ENCODE measurements around the gene AKR1B1. TPM values are rescaled to one million over a fixed set of nuclear protein-coding genes. Genes with fewer than 3 reads are reported as not detected.

The AKR1B1 gene
- total RNA-seq, 1 experiment from 2014 or later, result 96.2 TPM

DNA sequence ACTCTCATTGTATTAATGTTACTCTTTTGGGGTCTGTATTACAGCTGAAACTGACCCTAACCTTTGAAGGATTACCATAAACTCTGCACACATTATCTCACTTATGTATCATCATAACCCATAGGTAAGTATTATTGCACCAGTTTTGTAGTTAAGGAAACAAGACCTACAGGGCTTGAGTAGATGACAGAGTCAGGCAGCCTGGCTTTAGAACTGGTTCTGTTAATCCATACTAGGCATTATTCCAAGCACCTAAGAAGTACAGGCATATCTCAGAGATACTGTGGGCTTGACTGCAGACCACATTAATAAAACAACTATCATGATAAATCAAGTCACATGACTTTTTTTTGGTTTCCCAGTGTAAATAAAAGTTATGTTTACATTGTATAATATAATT, 17.1 kb upstream of the AKR1B1 start:
- no peak overlapping the region for H3K4me3 ChIP-seq (ENCODE audit: low read length)
- H3K36me3 ChIP-seq (ENCODE audit: insufficient read depth, low read length), result no peaks in the 10 kb centered on the region
- H3K9me2 ChIP-seq (replicated peaks; ENCODE audit: insufficient read depth, low read length), result no peaks in the 10 kb centered on the region
- no peak overlapping the region for H3K27ac ChIP-seq (ENCODE audit: low read length)
- H3K9me3 ChIP-seq (ENCODE audit: low read length), result no peaks in the 10 kb centered on the region
- H3K4me1 ChIP-seq (ENCODE audit: low read length), result no peaks in the 10 kb centered on the region
- H2AFZ ChIP-seq (ENCODE audit: low read length), result no peak overlapping the region
- H3K79me2 ChIP-seq (ENCODE audit: low read length), result no peaks in the 10 kb centered on the region
- H4K20me1 ChIP-seq (ENCODE audit: insufficient read depth, low read depth, low read length), result no peaks in the 10 kb centered on the region
- H3K27me3 ChIP-seq (ENCODE audit: low read length), result no peaks in the 10 kb centered on the region
- no peak overlapping the region for H3K9ac ChIP-seq (ENCODE audit: low read length)
- DNase-seq, result no peak
- no peak overlapping the region for H3K4me2 ChIP-seq (ENCODE audit: low read depth, low read length, poor library complexity, severe bottlenecking)

DNA sequence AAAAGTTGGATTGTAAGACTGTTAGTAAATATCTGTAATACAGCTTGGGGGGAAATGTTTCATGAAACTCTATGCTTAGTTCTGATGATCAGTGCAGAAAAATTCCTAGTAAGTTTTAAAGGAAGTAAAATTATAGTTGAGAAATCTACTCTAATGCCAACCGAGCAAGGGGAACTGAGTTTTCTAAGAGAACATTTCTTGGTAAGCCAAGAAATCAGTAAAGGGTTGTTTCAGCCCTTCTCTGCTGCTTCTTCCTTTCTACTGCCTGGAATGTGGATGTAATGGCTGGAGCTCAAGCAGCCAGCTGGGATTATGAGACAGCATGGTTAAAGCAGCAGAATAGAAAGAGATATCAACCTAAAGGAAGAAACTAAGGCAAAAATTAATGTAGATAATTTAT, 15.9 kb upstream of the AKR1B1 start:
- H3K9me2 ChIP-seq (replicated peaks; ENCODE audit: insufficient read depth, low read length), result no peaks in the 10 kb centered on the region
- no peak overlapping the region for H3K4me3 ChIP-seq (ENCODE audit: low read length)
- H3K27me3 ChIP-seq (ENCODE audit: low read length), result no peaks in the 10 kb centered on the region
- no peaks in the 10 kb centered on the region for H3K4me1 ChIP-seq (ENCODE audit: low read length)
- H3K9me3 ChIP-seq (ENCODE audit: low read length), result no peaks in the 10 kb centered on the region
- H3K36me3 ChIP-seq (ENCODE audit: insufficient read depth, low read length), result no peaks in the 10 kb centered on the region
- no peak overlapping the region for H3K9ac ChIP-seq (ENCODE audit: low read length)
- no peak overlapping the region for H3K27ac ChIP-seq (ENCODE audit: low read length)
- H4K20me1 ChIP-seq (ENCODE audit: insufficient read depth, low read depth, low read length), result no peaks in the 10 kb centered on the region
- no peak overlapping the region for H2AFZ ChIP-seq (ENCODE audit: low read length)
- H3K4me2 ChIP-seq (ENCODE audit: low read depth, low read length, poor library complexity, severe bottlenecking), result no peak overlapping the region
- no peaks in the 10 kb centered on the region for H3K79me2 ChIP-seq (ENCODE audit: low read length)
- DNase-seq, result no peak

DNA sequence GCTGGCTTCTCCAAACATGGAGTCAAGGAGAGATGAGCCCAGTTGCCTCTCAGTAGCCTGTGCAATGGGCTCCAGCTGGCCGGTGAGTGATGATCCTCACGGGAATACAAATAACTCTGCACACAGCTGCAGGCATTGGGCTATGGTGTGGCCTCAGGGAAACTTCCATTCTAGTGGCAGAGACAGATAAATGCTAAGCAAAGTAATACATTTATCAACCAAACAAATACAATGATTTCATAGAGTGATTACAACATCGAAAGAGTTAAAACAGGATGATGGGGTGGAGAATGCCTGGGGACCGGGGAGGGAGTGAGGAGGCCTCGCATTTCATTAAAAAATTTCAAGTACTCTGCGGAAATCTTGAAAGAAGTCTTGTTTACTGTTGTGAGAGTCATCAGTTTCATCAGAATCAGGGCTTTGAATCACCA, 15.0 kb upstream of the AKR1B1 start:
- H3K9me2 ChIP-seq (replicated peaks; ENCODE audit: insufficient read depth, low read length), result no peaks in the 10 kb centered on the region
- no peak overlapping the region for H3K9ac ChIP-seq (ENCODE audit: low read length)
- H3K27me3 ChIP-seq (ENCODE audit: low read length), result no peaks in the 10 kb centered on the region
- H4K20me1 ChIP-seq (ENCODE audit: insufficient read depth, low read depth, low read length), result no peaks in the 10 kb centered on the region
- no peaks in the 10 kb centered on the region for H3K79me2 ChIP-seq (ENCODE audit: low read length)
- H3K4me3 ChIP-seq (ENCODE audit: low read length), result no peak overlapping the region
- H3K9me3 ChIP-seq (ENCODE audit: low read length), result no peaks in the 10 kb centered on the region
- no peaks in the 10 kb centered on the region for H3K4me1 ChIP-seq (ENCODE audit: low read length)
- H2AFZ ChIP-seq (ENCODE audit: low read length), result no peak overlapping the region
- H3K4me2 ChIP-seq (ENCODE audit: low read depth, low read length, poor library complexity, severe bottlenecking), result no peak overlapping the region
- no peak for DNase-seq
- no peaks in the 10 kb centered on the region for H3K36me3 ChIP-seq (ENCODE audit: insufficient read depth, low read length)
- H3K27ac ChIP-seq (ENCODE audit: low read length), result no peak overlapping the region

DNA sequence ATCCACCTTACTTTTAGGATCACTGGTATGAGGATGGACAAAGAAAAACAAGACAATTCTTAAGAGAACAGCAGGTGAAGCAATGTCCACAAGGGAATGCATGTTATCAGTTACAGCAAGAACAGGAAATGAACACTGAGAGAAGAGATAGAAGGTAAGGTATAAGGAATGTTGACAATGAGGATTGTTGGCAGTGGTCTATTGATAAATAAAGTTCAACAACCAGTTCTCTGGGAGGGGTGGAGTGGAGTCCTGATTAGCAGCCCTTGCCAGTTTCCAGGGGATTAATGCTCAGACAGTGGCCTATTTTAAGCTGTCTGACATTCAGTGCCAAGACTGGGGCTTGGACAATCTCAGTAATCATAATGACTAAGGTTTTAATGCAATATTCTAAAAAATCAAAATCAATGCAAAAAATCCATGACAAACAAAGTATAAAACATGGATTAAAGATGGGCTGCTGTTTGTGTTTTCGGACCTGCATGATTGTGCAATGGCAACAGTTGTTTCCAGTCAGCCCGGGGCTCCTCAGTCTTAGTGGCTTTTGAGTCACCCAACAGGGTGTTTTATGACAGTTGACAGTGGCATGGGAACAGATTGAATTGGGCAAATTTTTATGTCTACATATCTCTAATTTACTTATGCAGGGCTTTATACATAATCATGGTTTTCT, 13.8 kb upstream of the AKR1B1 start:
- Histone ChIP-seq H3K36me3 (ENCODE audit: insufficient read depth, low read length) (no peaks in the 10 kb centered on the region), H3K4me3 (ENCODE audit: low read length) (no peak overlapping the region), H2AFZ (ENCODE audit: low read length) (no peak overlapping the region), H4K20me1 (ENCODE audit: insufficient read depth, low read depth, low read length) (no peaks in the 10 kb centered on the region), H3K27ac (ENCODE audit: low read length) (no peak overlapping the region), H3K27me3 (ENCODE audit: low read length) (no peaks in the 10 kb centered on the region), H3K4me1 (ENCODE audit: low read length) (no peaks in the 10 kb centered on the region), H3K4me2 (ENCODE audit: low read depth, low read length, poor library complexity, severe bottlenecking) (no peak overlapping the region), H3K79me2 (ENCODE audit: low read length) (no peaks in the 10 kb centered on the region), H3K9ac (ENCODE audit: low read length) (no peak overlapping the region), H3K9me3 (ENCODE audit: low read length) (no peaks in the 10 kb centered on the region), H3K9me2 (replicated peaks; ENCODE audit: insufficient read depth, low read length) (no peaks in the 10 kb centered on the region)
- DNase-seq, result no peak

DNA sequence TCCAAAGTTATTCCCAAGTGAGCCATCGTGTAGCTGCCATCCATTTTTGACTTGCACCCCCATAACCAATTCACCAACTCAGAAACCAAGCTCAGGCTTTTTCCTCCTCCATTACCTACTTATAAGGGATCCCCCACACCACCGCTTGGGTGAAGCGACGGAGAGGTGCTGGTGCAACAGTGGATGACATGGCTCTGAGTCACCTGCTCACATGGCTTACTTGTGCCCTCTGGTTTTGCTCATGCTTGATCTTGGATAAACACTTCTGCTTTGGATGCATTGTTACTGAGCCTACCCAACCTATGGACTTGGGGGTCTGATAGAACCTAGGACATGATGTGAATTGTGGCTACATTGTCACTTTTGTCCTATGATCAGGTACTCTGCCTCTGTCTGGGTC, 12.0 kb upstream of the AKR1B1 start:
- Histone ChIP-seq H3K9ac (ENCODE audit: low read length) (no peak overlapping the region), H3K79me2 (ENCODE audit: low read length) (no peaks in the 10 kb centered on the region), H3K9me3 (ENCODE audit: low read length) (no peaks in the 10 kb centered on the region), H4K20me1 (ENCODE audit: insufficient read depth, low read depth, low read length) (no peaks in the 10 kb centered on the region), H3K36me3 (ENCODE audit: insufficient read depth, low read length) (no peaks in the 10 kb centered on the region), H3K4me2 (ENCODE audit: low read depth, low read length, poor library complexity, severe bottlenecking) (no peak overlapping the region), H3K27ac (ENCODE audit: low read length) (no peak overlapping the region), H3K4me3 (ENCODE audit: low read length) (no peak overlapping the region), H3K4me1 (ENCODE audit: low read length) (no peaks in the 10 kb centered on the region), H3K27me3 (ENCODE audit: low read length) (no peaks in the 10 kb centered on the region), H2AFZ (ENCODE audit: low read length) (no peak overlapping the region), H3K9me2 (replicated peaks; ENCODE audit: insufficient read depth, low read length) (no peaks in the 10 kb centered on the region)
- DNase-seq, result no peak

DNA sequence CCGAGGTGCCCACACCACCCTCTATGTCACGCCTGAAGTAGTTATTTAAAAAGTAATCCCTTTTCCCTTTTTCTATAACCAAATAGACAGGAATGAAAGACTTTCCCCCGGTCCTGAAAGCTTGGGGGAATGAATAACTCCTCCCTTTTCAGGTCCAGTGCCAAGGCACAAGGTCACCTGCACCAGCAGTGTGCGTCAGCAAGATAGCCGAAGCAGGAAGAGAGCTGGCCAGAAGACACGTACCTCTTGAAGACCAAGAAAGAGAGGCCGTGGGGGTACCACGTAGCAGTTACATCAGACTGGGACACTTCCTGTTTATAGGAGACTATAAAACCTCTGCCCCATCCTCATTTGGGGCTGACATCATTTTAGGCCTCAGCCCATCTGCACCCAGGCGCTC, 10.7 kb upstream of the AKR1B1 start:
- H3K9me2 ChIP-seq (replicated peaks; ENCODE audit: insufficient read depth, low read length), result no peaks in the 10 kb centered on the region
- H3K27me3 ChIP-seq (ENCODE audit: low read length), result no peaks in the 10 kb centered on the region
- no peak overlapping the region for H3K27ac ChIP-seq (ENCODE audit: low read length)
- H3K9me3 ChIP-seq (ENCODE audit: low read length), result peaks cover 7% of the 10 kb centered on the region
- H4K20me1 ChIP-seq (ENCODE audit: insufficient read depth, low read depth, low read length), result no peaks in the 10 kb centered on the region
- H3K36me3 ChIP-seq (ENCODE audit: insufficient read depth, low read length), result no peaks in the 10 kb centered on the region
- DNase-seq, result no peak
- no peak overlapping the region for H3K9ac ChIP-seq (ENCODE audit: low read length)
- H3K79me2 ChIP-seq (ENCODE audit: low read length), result no peaks in the 10 kb centered on the region
- no peak overlapping the region for H3K4me2 ChIP-seq (ENCODE audit: low read depth, low read length, poor library complexity, severe bottlenecking)
- no peaks in the 10 kb centered on the region for H3K4me1 ChIP-seq (ENCODE audit: low read length)
- H2AFZ ChIP-seq (ENCODE audit: low read length), result no peak overlapping the region
- no peak overlapping the region for H3K4me3 ChIP-seq (ENCODE audit: low read length)

DNA sequence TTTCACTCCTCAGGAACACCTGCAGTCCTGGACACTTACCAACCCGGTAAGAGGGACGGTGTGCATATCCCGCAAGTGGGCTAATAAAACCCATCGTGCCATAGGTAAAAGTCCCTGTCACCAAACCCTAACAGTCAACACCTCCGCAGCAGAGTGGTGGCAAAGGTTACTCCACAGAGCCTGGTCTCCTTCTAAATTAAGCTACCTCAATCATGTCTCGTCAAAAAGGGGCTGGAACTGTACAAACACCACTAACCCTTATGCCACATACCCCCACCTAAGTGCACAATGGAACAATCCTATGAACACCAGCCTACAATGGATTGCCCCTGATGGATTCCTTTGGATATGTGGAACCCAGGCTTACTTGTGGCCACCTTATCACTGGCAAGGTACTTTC, 9.6 kb upstream of the AKR1B1 start:
- H3K27ac ChIP-seq (ENCODE audit: low read length), result no peak overlapping the region
- no peaks in the 10 kb centered on the region for H3K27me3 ChIP-seq (ENCODE audit: low read length)
- H2AFZ ChIP-seq (ENCODE audit: low read length), result no peak overlapping the region
- H3K4me3 ChIP-seq (ENCODE audit: low read length), result no peak overlapping the region
- no peaks in the 10 kb centered on the region for H3K36me3 ChIP-seq (ENCODE audit: insufficient read depth, low read length)
- no peaks in the 10 kb centered on the region for H3K4me1 ChIP-seq (ENCODE audit: low read length)
- H3K9ac ChIP-seq (ENCODE audit: low read length), result no peak overlapping the region
- H4K20me1 ChIP-seq (ENCODE audit: insufficient read depth, low read depth, low read length), result no peaks in the 10 kb centered on the region
- peaks cover 15% of the 10 kb centered on the region for H3K9me3 ChIP-seq (ENCODE audit: low read length)
- no peak overlapping the region for H3K4me2 ChIP-seq (ENCODE audit: low read depth, low read length, poor library complexity, severe bottlenecking)
- no peaks in the 10 kb centered on the region for H3K79me2 ChIP-seq (ENCODE audit: low read length)
- H3K9me2 ChIP-seq (replicated peaks; ENCODE audit: insufficient read depth, low read length), result no peaks in the 10 kb centered on the region
- no peak for DNase-seq

DNA sequence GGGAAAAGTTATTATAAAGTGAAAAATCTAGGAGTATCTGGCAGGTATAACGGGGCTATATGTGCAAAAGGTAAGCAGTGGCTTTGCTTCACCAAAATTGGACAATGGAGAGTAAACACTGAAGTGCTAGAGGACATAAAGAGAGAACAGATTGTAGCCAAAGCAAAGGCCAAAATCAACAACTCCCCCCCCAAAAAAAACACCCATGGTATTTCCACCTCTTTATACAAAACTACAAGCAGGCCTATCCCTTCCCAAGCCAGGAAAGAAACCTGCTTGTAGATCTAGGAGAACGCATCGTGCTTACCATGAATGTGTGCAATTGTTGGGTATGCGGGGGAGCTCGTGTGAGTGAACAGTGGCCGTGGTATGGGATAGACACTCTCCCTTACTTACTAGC, 9.2 kb upstream of the AKR1B1 start:
- H3K9ac ChIP-seq (ENCODE audit: low read length), result no peak overlapping the region
- H3K27ac ChIP-seq (ENCODE audit: low read length), result no peak overlapping the region
- H3K9me2 ChIP-seq (replicated peaks; ENCODE audit: insufficient read depth, low read length), result no peaks in the 10 kb centered on the region
- H2AFZ ChIP-seq (ENCODE audit: low read length), result no peak overlapping the region
- H3K36me3 ChIP-seq (ENCODE audit: insufficient read depth, low read length), result no peaks in the 10 kb centered on the region
- no peaks in the 10 kb centered on the region for H4K20me1 ChIP-seq (ENCODE audit: insufficient read depth, low read depth, low read length)
- H3K4me1 ChIP-seq (ENCODE audit: low read length), result no peaks in the 10 kb centered on the region
- DNase-seq, result no peak
- H3K79me2 ChIP-seq (ENCODE audit: low read length), result no peaks in the 10 kb centered on the region
- H3K27me3 ChIP-seq (ENCODE audit: low read length), result no peaks in the 10 kb centered on the region; the same call in 1 of the 2 replicates
- H3K4me2 ChIP-seq (ENCODE audit: low read depth, low read length, poor library complexity, severe bottlenecking), result no peak overlapping the region
- H3K4me3 ChIP-seq (ENCODE audit: low read length), result no peak overlapping the region
- peaks cover 17% of the 10 kb centered on the region for H3K9me3 ChIP-seq (ENCODE audit: low read length)

Data from Karpas-422 (cell line).